Stimulated activated naive CD4-positive, alpha-beta T cell treated with Interleukin-2 at 50 U/mL for 16 hours (primary cell): ENCODE measurements around the gene DMAC2.
"Not testable (repeated sequence)": the region's sequence is repeated elsewhere in the genome, so short reads cannot be mapped to it uniquely, and the experiment has no call there.

Experiments used
- DNase-seq: peaks from one replicate; lab custom pipeline; 2025; lab: John Stamatoyannopoulos, UW

The DMAC2 gene

DNA sequence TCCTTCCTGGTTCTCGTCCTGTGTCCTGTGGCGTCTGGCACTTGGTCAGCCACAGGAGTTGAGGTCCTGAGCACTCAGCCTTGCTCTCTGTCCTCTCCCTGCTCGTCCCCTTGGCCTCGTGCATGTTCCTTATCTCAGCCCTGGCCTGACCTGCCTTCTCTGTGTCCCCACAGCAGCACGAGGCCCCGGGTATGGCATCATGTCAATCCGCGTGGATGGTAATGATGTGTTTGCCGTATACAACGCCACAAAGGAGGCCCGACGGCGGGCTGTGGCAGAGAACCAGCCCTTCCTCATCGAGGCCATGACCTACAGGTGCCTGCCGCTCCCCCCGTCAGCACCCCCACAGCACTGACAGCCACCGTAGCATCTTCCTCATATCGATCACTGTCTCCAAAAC lies 17.3 kb downstream of the DMAC2 start:
- no peak for DNase-seq

DNA sequence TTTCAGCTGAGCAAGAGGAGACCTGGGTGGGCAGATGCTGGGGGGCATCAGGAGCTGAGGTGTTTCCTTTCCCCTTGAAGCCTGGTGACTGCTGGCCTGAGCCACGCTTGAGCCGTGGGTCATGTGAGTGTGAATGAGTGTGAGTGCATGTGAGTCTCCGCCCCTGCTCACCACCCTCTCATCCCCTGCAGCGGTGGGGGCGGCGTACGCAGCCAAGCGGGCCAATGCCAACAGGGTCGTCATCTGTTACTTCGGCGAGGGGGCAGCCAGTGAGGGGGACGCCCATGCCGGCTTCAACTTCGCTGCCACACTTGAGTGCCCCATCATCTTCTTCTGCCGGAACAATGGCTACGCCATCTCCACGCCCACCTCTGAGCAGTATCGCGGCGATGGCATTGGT lies 17.7 kb downstream of the DMAC2 start:
- DNase-seq, result no peak

DNA sequence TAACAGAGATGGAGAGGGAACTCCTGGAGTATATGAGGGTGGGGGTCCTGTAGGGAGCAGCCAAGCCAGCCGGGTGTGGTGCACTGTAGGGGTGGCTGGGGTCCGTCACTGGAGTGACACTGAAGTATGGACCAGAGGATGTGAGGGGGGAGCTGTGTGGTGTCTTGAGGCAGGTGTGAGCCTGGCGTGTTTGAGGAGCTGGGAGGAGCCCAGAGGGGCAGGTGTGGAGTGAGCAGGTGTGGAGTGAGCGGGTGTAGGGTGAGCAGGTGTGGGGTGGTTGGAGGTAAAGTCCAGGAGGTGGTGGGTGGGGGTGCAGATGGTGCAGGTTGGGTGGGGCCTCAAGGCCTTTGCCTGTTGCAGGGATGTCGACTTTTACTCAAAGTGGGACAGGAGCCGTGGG lies 18.4 kb downstream of the DMAC2 start:
- DNase-seq, result no peak

DNA sequence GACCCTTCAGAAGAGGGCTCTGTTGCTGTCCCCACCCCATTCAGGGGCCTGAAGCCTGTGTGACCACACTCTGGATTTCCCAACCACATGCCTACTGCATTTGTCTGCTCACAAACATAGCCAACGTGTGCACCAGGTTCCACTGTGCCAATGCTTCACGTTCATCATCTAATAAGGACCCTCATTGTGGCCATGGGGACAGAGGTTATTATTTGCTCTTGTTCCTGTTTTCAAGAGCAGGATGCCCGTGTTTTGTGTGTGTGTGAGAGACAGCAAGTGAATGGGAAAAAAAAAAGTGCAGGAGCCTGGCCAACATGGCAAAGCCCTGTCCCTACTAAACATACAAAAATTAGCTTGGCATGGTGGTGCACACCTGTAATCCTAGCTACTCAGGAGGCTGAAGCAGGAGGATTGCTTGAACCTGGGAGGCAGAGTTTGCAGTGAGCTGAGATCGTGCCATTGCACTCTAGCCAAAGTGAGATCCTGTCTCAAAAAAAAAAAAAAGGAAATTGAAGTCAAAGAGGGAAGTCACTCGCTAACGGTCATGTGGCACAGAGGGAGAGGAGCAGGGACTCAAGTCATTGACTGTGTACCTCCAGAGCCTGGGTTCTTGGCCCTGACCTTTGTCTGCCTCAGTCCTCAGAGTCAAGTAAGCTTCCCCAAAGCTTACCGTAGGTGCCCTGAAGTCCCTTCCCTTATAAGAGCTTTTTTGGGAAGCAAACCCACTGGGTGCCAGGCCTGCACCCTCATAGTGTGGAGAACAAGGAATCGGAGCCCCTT lies 19.4 kb downstream of the DMAC2 start:
- DNase-seq, result no peak

DNA sequence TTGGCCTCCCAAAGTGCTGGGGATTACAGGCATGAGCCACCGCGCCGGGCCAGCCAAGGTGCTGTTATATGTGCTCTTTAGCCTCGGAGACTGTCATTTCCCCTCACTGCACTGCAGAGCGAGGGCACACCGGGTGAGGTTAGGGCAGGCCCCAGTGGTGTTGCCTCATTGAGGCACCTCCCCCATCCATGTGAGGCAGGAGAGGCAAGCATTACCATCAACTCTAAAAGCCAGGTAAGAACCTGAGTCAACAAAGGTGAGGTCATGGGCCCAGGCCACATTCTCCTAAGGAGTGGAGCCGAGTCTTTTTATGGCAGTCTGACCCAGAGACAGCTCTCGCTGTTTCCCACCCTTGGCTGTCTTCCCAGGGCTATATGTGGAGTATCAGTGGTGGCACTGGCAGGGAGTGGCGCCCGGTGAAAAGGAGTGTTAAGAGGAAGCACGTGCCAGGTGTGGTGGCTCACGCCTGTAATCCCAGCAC lies 23.5 kb downstream of the DMAC2 start:
- no peak for DNase-seq

DNA sequence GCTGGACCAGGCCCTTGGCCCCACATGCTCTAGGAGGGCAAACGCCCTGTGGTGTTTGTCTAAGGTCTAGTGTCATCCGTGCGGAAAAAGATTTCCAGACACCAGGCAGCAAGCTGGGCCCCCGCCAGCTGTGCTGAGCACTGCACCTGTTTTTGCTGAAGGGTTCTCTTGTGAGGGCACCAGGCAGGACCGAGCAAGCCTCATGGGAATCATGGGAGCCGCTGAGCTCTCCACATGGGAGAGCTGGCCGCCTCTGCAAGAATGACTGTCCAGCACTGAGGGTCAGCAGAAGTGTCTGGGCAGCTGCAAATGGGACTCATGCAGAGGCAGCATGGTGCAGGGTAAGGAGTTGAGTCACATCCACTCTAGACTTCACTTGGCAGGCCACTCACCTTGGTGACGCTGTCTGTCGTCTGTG lies 24.5 kb downstream of the DMAC2 start:
- no peak for DNase-seq

DNA sequence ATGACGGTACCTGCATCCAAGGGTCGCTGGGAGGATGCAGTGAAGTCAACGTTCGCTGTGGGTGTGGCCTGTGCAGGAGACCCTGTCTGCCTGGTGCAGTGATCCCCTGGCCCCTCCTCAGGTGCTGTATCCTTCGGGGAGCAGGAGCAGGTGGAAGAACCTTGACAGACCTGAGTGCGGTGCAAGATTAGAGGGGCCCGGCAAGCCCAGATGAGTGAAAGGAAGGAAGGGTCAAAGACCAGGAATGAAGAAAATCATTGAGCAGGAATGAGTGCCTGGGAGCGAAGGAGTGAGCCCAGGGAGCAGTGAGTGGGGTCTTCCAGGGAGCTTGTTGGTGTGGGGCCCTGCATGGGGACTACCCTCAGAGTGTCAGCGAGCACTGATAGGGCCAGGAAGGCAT lies 25.3 kb downstream of the DMAC2 start:
- no peak for DNase-seq

DNA sequence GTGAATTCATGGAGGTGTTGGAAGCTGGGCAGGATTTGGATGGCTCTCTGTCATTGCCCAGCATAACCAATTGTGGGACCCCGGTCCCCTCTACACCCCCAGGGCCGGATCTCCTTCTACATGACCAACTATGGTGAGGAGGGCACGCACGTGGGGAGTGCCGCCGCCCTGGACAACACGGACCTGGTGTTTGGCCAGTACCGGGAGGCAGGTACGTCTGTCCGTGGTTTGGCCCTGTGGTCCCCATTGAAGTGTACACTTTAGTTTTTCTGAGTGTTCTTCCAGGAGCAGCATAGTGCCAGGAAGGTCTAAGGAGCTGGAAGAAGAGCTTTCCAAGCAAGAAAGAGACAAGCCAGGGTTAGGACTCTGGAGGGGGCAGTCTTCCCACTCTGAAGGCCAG lies 25.8 kb downstream of the DMAC2 start:
- no peak for DNase-seq

DNA sequence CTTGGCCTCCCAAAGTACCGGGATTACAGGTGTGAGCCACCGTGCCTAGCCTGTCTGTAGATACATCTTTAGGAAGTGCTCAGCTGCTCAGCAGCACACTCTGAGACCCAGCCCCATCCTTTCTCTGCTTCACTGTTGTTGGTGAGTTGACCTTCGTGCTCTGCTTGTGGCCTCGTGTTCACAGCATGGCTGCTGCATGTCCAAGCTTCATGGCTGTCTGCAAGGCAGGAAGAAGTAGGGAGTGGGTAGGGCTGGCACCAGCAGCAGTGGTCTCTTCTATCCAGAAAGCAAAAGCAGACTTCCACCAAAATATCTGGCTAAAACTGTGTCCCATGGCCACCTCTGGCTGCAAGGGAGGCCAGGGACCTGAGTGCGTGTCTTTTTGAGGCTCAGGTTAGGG lies 26.8 kb downstream of the DMAC2 start:
- DNase-seq, result no peak

DNA sequence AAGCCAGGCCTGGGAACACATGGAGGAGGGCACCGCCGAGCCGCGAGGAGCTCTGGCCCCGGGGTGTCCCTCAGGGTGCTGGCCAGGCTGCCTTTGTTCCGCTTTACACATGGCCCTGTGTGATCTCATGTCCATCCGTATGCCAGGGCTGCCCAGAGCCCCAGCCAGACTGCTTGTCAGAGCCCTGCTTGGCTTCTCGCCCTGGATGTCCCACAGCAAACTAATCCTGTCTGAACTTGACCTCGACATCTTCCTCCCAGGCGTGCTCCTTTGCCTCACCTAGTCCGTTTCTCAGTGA lies 27.8 kb downstream of the DMAC2 start:
- no peak for DNase-seq

DNA sequence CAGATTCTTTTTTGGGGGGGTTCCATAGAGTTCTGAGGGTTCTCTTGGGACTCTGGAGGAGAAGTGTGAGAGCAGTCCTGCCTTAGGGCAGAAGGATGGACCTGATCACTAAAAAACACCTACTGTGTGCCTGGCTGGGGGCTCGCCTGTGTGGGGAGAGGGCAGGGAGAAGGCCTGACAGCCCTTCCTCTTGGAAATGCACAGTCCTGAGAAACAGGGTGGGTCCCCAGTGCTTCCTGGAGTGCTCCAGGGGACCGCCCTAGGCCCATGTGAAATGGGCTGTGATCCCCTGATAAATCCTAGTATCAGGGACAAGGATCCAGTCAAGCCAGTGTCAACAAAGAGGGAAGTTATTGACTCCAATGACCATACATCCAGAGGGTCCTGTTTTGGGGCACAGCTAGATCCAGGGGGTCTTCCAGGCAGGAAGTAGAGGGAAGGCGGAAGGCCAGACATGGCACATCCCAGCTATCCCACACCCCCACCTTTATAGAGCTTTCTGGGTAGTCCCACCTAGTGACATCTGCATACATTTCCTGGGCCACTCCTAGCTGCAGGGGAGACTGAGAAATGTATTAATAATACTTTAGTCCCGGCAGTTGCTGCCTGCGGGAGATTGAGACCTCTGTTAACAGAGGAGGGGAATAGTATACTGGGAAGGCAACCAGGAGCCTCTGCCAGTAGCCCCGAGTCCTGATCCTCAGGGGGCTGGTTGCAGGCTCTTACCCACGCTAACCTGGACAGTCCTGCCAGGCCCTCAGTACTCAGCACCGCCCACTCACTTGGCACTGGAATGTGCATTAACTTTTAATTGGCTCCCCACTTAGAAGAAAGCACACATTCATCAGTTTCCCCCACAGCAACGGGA lies 28.4 kb downstream of the DMAC2 start:
- no peak for DNase-seq

DNA sequence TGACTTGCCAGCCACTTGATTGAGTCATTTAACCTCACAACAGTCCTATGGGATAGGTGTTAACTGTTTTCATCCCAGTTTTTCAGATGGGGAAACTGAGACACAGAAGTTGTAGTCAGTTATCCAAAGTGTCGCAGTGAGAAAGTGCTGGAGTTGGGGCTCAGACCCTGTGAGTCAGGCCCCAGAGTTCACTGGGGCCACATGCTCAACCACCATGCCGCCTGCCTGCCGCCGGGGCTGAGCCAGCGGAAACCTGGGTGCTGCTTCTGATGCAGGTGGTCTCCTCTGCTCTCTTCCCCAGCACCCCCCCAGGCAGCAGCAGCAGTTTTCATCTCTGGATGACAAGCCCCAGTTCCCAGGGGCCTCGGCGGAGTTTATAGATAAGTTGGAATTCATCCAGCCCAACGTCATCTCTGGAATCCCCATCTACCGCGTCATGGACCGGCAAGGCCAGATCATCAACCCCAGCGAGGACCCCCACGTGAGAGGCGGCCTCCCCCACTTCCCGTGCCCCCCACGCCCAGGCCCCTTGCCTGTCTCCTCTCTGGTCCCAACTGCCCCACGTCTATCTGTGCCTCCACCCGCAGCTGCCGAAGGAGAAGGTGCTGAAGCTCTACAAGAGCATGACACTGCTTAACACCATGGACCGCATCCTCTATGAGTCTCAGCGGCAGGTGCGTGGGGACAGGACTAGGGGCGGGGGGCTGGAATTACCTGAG lies 29.2 kb downstream of the DMAC2 start:
- DNase-seq, result no peak

DNA sequence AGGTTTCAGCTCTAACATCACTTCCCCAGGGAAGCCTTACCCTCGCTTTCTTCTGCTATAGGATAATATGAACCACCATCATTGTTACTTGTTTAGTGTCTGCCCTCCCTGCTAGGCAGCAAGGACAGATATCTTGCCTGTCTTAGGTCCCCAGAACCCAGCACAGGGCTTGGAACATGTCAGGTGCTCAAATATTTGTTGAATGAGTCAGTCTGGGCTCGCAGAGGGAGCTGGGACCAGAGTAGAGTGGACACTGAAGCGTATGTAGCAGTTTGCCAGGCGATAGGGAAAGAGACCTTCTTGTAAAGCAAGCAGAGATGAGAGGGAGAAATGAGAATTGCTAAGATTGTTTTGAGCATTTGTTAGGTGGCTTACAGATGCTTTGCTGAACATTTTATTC lies 30.4 kb downstream of the DMAC2 start:
- no peak for DNase-seq

DNA sequence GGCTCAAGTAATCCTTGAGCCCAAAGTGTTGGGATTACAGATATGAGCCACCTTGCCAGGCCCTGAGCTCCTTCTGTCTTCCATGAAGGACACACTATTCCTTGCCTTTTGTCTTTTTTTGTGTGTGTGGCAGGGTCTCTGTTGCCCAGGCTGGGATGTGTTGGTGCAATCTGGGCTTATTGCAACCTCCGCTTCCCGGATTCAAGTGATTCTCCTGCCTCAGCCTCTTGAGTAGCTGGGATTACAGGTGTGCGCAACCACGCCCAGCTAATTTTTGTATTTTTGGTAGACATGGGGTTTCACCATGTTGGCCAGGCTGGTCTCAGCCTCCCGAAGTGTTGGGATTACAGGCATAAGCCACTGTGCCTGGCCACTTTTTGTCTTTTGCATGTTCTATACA lies 30.9 kb downstream of the DMAC2 start:
- DNase-seq, result not testable (repeated sequence)

DNA sequence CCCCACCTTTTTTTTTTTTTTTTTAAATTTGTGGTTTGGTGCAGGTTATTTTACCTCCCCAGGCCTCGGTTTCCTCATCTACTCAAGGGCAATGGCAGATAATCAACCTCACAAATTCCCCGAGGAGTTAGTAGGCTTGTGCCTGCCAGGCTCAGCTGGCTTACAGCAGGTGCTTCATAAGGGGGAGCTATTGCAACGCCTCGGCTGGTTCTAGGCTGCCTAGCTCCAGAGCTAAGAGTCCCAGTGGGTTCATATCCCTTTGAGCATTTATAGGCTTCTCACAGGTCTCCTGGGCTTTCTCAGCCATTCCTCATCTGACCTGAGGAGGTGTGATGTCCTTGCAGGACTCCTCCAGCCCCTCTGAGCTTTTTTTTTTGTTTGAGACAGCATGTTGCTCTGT lies 31.5 kb downstream of the DMAC2 start:
- no peak for DNase-seq

DNA sequence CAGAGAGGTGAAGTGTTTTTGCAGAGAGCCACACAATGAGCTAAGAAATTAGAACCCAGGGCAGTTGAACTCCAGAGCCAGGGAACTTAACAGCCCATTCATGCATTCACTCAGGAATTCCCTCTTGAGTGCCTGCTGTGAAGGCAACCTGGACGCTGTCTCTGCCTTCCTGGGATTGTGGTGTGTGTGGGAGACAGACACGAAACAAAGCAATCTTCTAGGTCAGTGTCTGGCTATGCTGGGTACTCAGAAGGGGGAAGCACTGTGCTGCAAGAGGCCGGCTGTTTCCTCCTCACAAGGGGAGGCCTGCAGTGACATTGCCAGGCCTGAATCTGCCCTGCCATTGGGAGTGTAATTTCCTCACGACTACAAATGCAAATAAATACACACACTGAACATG lies 32.4 kb downstream of the DMAC2 start:
- DNase-seq, result no peak

DNA sequence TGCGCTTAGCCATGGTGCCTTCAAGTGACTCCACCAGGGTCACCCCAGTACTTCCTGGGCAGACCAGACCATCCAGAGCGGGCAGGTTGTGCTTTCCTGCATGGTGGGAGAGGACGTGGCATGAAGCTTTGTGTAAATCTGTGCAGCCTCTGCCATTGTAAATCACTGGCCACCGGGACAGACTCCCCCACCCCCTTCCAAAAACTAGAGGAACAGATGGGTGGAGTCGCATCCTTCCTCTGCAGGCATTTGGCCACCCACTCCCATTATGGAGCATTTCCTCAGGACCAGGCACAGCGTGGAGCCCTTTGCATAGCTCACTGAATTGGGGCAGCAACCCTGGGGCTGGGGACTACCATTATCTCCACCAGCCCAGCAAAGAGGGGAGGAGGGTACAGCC lies 33.9 kb downstream of the DMAC2 start:
- no peak for DNase-seq

DNA sequence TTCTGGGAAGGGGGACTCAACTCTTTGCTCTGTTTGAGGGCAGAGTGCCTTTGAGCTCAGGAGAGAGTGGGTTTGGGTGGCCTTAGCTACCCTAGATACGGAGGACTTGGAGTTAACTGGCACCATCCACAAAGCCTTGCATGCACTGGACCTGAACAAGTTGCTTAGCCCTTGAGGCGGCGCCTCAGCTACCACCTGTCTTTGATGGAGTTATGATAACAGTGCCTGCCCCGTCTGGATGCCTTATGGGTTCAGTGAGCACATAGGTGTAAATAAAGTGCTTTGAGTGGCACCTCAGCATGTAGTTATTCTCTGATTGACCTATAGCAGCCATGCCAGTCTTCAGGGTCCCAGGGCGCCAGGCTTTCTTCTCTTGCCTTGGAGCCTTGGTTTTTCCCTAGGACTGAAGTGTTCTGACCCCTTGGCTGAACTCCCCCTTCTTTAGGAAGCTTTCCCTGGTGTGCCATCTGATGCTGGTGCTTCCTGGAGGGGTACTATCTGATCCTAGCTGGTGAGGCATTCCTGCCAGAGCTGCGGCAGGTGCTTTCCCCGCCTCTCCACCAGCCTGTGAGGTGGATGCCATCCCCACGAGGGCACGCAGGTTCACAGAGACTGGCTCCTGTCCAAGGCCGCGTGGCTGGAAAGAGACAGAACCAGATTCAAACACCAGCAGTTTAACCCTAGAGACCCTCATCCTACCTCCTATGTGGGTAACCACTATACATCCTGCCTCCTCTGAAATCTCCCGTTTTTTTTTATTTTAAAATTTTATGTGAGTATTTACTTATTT lies 36.3 kb downstream of the DMAC2 start:
- no peak for DNase-seq

DNA sequence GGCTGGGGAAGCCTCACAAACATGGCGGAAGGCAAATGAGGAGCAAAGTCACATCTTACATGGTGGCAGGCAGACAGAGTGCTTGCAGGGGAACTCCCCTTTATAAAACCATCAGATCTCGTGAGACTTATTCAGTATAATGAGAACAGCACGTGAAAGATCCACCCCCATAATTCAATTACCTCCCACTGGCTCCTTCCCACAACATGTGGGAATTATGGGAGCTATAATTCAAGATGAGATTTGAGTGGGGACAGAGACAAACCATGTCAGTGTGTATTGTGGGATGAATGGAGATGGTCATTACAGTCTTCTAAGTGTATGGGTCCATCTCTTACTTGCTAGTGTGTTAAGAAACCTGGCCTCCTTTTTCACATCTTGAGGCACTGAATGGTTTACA lies 37.7 kb downstream of the DMAC2 start:
- no peak for DNase-seq

DNA sequence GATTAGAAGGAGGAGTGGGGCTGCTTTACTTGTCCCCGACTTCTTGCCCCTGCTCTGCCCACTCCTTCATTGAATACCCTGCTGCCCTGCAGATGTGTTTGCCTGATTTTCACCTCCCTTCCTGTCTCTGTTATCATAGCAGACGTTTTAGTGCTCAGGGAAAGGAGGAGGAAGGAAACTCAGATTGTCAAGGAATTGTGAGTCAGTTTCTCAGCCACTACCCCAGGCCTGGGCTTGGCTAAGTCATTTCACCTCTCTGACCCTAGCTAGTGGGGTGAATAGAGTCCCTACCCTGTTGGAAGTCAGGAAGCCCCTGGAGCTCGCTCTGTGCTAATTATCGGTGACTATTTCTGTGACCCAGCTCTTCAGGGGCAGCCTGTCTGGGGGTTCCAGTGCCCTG lies 38.2 kb downstream of the DMAC2 start:
- DNase-seq, result no peak

DNA sequence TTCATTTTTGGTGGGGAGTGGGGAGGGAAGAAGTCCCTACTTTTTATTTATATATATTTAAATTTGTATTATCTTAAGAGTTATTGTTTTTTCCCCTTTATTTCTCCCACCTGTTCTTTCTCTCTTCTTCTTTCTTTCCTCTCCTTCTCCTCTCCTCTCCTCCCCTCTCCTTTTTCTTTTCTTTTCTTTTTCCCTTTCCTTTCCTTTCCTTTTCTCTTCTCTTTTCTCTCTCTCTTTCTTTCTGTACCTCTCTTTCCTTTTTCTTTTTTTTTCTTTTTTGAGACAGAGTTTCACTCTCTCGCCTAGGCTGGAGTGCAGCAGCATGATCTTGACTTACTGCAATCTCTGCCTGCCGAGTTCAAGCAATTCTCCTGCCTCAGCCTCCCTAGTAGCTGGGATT lies 40.2 kb downstream of the DMAC2 start:
- no peak for DNase-seq

DNA sequence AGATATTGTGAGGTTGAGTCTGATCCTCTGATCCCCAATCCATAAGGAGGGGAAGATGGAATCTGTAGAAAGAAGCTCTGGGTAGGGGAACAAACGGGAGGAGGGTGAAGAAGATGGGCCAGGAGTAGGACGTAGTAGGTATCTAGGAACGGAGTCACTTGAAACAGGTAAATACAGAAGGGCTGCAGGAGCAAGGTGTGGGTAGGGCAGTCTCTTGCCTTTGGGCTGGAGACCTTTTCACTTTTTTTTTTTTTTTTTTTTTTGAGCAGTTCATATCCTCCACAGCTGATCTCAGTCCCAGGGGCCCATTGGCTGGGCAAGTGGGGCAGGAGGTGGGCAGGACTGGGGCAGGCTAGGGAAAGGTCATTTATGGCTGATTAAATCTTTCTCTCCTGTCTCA lies 40.6 kb downstream of the DMAC2 start:
- DNase-seq, result no peak
